ENCODE results near the gene STK10. TPM values are rescaled to one million over a fixed set of nuclear protein-coding genes. Genes with fewer than 3 reads are reported as not detected.

The STK10 gene
- polyA plus RNA-seq, 1 donor (not counting 4 experiments of a cell fraction or from before 2014, with no cell fraction given): 19.8 TPM

GRCh38 chr5:172105811-172106210 is 82.2 kb downstream of the STK10 start:
- H3K4me1 ChIP-seq (ENCODE audit: control insufficient read depth, extremely low read depth, insufficient read depth, low read length): peaks cover 55% of the 10 kb centered on the region
- H3K4me2 ChIP-seq (ENCODE audit: control insufficient read depth, extremely low read depth, insufficient read depth, low read depth, low read length): no peak overlapping the region
- H3K36me3 ChIP-seq (ENCODE audit: control insufficient read depth in 2 of 2, extremely low read depth in 1 of 2, insufficient read depth in 2 of 2, low read length in 2 of 2): peaks cover 12 to 23% of the 10 kb centered on the region in 2 experiments
- peaks cover 3% of the 10 kb centered on the region for H3K9me1 ChIP-seq (ENCODE audit: control insufficient read depth, extremely low read depth, insufficient read depth, low read length)
- H3K9ac ChIP-seq (ENCODE audit: control insufficient read depth, extremely low read depth, insufficient read depth, low read length): no peak overlapping the region
- no peaks in the 10 kb centered on the region for H4K20me1 ChIP-seq (ENCODE audit: control insufficient read depth, extremely low read depth, insufficient read depth, low read length)
- no peak overlapping the region for H2AFZ ChIP-seq (ENCODE audit: control insufficient read depth, low read length)
- no peak for TF ChIP-seq CTCF (optimal IDR thresholded peaks at IDR 0.05 in 1 of 3, IDR thresholded peaks at IDR 0.05 in 1 of 3, conservative IDR thresholded peaks at IDR 0.05 in 1 of 3; ENCODE audit: extremely low read depth in 1 of 3, insufficient read depth in 2 of 3, low read length in 3 of 3)
- no peak for TF ChIP-seq EZH2 (IDR thresholded peaks at IDR 0.05; ENCODE audit: low read length)
- no peak overlapping the region for H3K27ac ChIP-seq (ENCODE audit: control insufficient read depth, insufficient read depth, low read length)
- no peak for DNase-seq (ENCODE audit: low read depth, low spot score)
- H3K79me2 ChIP-seq (ENCODE audit: control insufficient read depth, insufficient read depth, low read length): peaks cover 3% of the 10 kb centered on the region
- no peaks in the 10 kb centered on the region for H3K9me3 ChIP-seq (ENCODE audit: control insufficient read depth, low read depth, low read length)
- dilution Hi-C loops (cut with MboI; ENCODE audit: extremely low pct_ligation_motif_present, low sequenced_read_pairs): no loop called here
- H3K27me3 ChIP-seq (ENCODE audit: control insufficient read depth, extremely low read depth, insufficient read depth, low read length): no peaks in the 10 kb centered on the region
- H3K4me3 ChIP-seq (ENCODE audit: control insufficient read depth in 2 of 3, extremely low read depth in 1 of 3, insufficient read depth in 2 of 3, low read depth in 1 of 3, low read length in 3 of 3): no peak overlapping the region
- FAIRE-seq: no peak

- Histone ChIP-seq H3K36me3 (ENCODE audit: control insufficient read depth in 2 of 2, extremely low read depth in 1 of 2, insufficient read depth in 2 of 2, low read length in 2 of 2) (peaks cover 12 to 26% of the 10 kb centered on the region in 2 experiments), H3K4me2 (ENCODE audit: control insufficient read depth, extremely low read depth, insufficient read depth, low read depth, low read length) (no peak overlapping the region), H2AFZ (ENCODE audit: control insufficient read depth, low read length) (no peak overlapping the region), H4K20me1 (ENCODE audit: control insufficient read depth, extremely low read depth, insufficient read depth, low read length) (no peaks in the 10 kb centered on the region), H3K4me1 (ENCODE audit: control insufficient read depth, extremely low read depth, insufficient read depth, low read length) (peaks cover 47% of the 10 kb centered on the region), H3K9me3 (ENCODE audit: control insufficient read depth, low read depth, low read length) (no peaks in the 10 kb centered on the region), H3K9ac (ENCODE audit: control insufficient read depth, extremely low read depth, insufficient read depth, low read length) (no peak overlapping the region), H3K4me3 (ENCODE audit: control insufficient read depth in 2 of 3, extremely low read depth in 1 of 3, insufficient read depth in 2 of 3, low read depth in 1 of 3, low read length in 3 of 3) (no peak overlapping the region), H3K27ac (ENCODE audit: control insufficient read depth, insufficient read depth, low read length) (no peak overlapping the region), H3K27me3 (ENCODE audit: control insufficient read depth, extremely low read depth, insufficient read depth, low read length) (no peaks in the 10 kb centered on the region), H3K79me2 (ENCODE audit: control insufficient read depth, insufficient read depth, low read length) (peaks cover 3% of the 10 kb centered on the region), H3K9me1 (ENCODE audit: control insufficient read depth, extremely low read depth, insufficient read depth, low read length) (peaks cover 3% of the 10 kb centered on the region)
- dilution Hi-C loops (cut with MboI; ENCODE audit: extremely low pct_ligation_motif_present, low sequenced_read_pairs): no loop called here
- no peak for FAIRE-seq
- TF ChIP-seq CTCF (optimal IDR thresholded peaks at IDR 0.05 in 1 of 3, IDR thresholded peaks at IDR 0.05 in 1 of 3, conservative IDR thresholded peaks at IDR 0.05 in 1 of 3; ENCODE audit: extremely low read depth in 1 of 3, insufficient read depth in 2 of 3, low read length in 3 of 3) (no peak), EZH2 (IDR thresholded peaks at IDR 0.05; ENCODE audit: low read length) (no peak)
- DNase-seq (ENCODE audit: low read depth, low spot score): no peak
Observed at GRCh38 chr5:172104801-172105701, 83.0 kb downstream of the STK10 start.
